ENCODE measurements around the gene CNTNAP2. TPM values are rescaled to one million over a fixed set of nuclear protein-coding genes. Genes with fewer than 3 reads are reported as not detected.

CNTNAP2 gene
- total RNA-seq, 6 experiments from 2014 or later: 1.8 to 8.1 (median 3.9) TPM

DNA sequence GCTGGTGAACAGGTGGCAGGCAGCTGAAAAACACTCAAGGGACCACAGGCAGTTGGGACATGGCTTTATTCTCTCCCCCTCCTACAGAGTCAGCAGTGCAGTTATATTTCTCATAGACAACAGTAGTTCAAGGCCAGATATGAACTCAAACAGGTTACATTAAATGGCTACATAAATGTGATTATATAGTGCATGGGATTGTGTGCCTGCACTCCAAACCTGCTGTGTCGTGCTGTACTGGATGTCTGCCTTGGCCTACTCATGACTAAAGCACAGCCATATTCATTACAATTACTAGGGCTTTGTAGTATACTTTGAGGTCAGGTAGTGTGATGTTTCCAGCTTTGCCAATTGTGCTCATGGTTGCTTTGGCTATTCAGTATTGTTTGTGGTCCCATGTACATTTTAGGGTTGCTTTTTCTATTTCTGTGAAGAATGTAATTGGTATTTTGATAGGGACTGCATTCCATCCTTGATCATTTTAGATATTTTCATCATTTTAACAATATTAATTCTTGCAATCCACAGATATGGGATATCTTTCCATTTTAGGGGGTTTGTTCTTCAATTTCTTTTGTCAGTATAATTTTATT, 393.6 kb downstream of the CNTNAP2 start:
- no peaks in the 10 kb centered on the region for H3K27me3 ChIP-seq
- H3K4me1 ChIP-seq: no peaks in the 10 kb centered on the region
- H3K9me3 ChIP-seq: no peaks in the 10 kb centered on the region
- no peak for DNase-seq
- 23% methylated on average over 1 of the region's 1 CpG for WGBS (ENCODE audit: insufficient coverage, low coverage, low lambda C conversion rate, missing lambda C conversion rate)
- no peak for ATAC-seq
- no peaks in the 10 kb centered on the region for H3K36me3 ChIP-seq
- no peak overlapping the region for H3K4me3 ChIP-seq
- TF ChIP-seq POLR2A (IDR thresholded peaks at IDR 0.05): no peak
- TF ChIP-seq, protein P1, sequence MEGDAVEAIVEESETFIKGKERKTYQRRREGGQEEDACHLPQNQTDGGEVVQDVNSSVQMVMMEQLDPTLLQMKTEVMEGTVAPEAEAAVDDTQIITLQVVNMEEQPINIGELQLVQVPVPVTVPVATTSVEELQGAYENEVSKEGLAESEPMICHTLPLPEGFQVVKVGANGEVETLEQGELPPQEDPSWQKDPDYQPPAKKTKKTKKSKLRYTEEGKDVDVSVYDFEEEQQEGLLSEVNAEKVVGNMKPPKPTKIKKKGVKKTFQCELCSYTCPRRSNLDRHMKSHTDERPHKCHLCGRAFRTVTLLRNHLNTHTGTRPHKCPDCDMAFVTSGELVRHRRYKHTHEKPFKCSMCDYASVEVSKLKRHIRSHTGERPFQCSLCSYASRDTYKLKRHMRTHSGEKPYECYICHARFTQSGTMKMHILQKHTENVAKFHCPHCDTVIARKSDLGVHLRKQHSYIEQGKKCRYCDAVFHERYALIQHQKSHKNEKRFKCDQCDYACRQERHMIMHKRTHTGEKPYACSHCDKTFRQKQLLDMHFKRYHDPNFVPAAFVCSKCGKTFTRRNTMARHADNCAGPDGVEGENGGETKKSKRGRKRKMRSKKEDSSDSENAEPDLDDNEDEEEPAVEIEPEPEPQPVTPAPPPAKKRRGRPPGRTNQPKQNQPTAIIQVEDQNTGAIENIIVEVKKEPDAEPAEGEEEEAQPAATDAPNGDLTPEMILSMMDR (IDR thresholded peaks at IDR 0.05): no peak
- intact Hi-C loops (cut with DNase I): no loop called here
- H3K27ac ChIP-seq: no peak overlapping the region

DNA sequence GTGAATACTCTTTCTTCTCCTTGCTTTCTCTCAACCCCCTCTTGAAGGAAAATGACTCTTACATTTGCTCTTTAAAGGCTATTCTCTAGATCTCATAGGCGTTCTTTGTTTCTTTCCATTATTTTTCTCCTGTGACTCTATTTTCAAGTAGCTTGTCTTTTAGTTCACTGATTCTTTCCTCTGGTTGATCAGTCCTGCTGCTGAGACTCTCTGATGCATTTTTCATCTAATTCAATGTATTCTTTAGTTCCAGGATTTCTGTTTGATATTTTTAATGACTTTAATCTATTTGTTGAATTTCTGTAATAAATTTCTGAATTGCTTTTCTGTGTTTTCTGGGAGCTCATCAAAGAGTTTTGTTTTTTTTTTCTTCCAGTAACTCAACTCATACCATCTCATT, 397.7 kb downstream of the CNTNAP2 start:
- H3K27ac ChIP-seq: no peak overlapping the region
- intact Hi-C loops (cut with DNase I): no loop called here
- DNase-seq (no peak), ATAC-seq (no peak)
- TF ChIP-seq, protein P1 (IDR thresholded peaks at IDR 0.05): no peak
- TF ChIP-seq POLR2A (IDR thresholded peaks at IDR 0.05): no peak
- H3K9me3 ChIP-seq: no peaks in the 10 kb centered on the region
- H3K4me1 ChIP-seq: no peaks in the 10 kb centered on the region
- H3K27me3 ChIP-seq: no peaks in the 10 kb centered on the region
- WGBS (ENCODE audit: insufficient coverage, low coverage, low lambda C conversion rate, missing lambda C conversion rate): 58% methylated on average over 1 of the region's 1 CpG
- no peaks in the 10 kb centered on the region for H3K36me3 ChIP-seq
- no peak overlapping the region for H3K4me3 ChIP-seq

- intact Hi-C loops (cut with DNase I): no loop called here
- Histone ChIP-seq H3K27me3 (no peaks in the 10 kb centered on the region), H3K27ac (no peak overlapping the region), H3K4me3 (no peak overlapping the region), H3K9me3 (no peaks in the 10 kb centered on the region), H3K4me1 (no peaks in the 10 kb centered on the region), H3K36me3 (no peaks in the 10 kb centered on the region)
- no peak for DNase-seq
- 23% methylated on average over 2 of the region's 2 CpGs for WGBS (ENCODE audit: insufficient coverage, low coverage, low lambda C conversion rate, missing lambda C conversion rate)
- no peak for TF ChIP-seq POLR2A (IDR thresholded peaks at IDR 0.05)
- TF ChIP-seq, protein P1 (IDR thresholded peaks at IDR 0.05): no peak
- no peak for ATAC-seq
Observed at GRCh38 chr7:146528581-146528980, 412.0 kb downstream of the CNTNAP2 start.

DNA sequence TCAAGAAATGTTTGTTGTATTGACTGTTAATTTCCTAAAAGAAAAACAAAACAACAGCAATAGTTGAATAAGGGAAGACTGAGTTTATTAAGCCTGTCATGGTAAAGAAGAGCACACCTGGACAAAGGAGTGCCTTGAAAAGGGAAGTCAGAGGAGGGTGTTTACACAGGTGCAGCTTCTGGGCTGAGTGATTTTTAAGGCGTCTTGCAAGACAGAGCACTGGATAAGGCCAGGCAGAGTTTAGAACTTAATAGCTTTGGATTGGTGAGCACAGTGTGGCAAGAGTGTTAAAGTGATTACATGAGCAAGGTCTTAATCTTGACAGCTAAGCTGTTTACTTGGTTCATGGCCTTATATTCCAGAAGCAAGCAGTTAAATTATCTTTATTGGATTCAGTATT, 423.2 kb downstream of the CNTNAP2 start:
- H3K27me3 ChIP-seq: no peaks in the 10 kb centered on the region
- 38% methylated on average over 1 of the region's 1 CpG for WGBS (ENCODE audit: insufficient coverage, low coverage, low lambda C conversion rate, missing lambda C conversion rate)

More for the DNA sequence above, 423.2 kb downstream of the CNTNAP2 start:
- TF ChIP-seq POLR2A (IDR thresholded peaks at IDR 0.05): no peak
- TF ChIP-seq, protein P1 (IDR thresholded peaks at IDR 0.05): no peak
- intact Hi-C loops (cut with DNase I): no loop called here
- H3K36me3 ChIP-seq: no peaks in the 10 kb centered on the region
- no peak for ATAC-seq
- DNase-seq: no peak
- no peaks in the 10 kb centered on the region for H3K9me3 ChIP-seq
- no peak overlapping the region for H3K4me3 ChIP-seq
- no peak overlapping the region for H3K27ac ChIP-seq
- no peaks in the 10 kb centered on the region for H3K4me1 ChIP-seq
